HG03571 (cell line): ENCODE data around the gene MFAP3L.
"Not testable (repeated sequence)": the region's sequence is repeated elsewhere in the genome, so short reads cannot be mapped to it uniquely, and the experiment has no call there.

Source experiments
- ATAC-seq: cut with Tn5 transposase; IDR thresholded peaks from one replicate; pipeline ENCODE4 v1.9.1; 2021; ENCODE audit not compliant: unreplicated experiment

Gene MFAP3L

DNA sequence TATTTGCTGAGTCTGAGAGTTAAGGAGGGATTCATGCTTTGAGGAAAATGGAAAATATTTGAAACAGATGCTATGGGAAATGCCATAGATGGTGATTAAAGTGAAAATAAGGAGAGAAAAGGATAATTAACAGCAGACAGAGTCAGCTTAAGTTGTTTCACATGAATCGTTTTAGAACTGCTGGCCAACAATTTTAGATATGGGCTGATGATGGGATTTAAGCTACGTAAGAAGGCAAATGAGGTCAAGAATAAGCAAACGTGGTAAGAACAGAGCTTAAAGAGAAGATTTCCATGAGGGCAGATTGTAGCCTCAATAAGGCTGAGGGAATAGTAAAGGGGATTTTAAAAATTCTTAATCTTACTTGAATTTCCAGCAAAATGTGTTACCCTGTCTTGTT, 77.9 kb downstream of the MFAP3L start:
- no peak for ATAC-seq

DNA sequence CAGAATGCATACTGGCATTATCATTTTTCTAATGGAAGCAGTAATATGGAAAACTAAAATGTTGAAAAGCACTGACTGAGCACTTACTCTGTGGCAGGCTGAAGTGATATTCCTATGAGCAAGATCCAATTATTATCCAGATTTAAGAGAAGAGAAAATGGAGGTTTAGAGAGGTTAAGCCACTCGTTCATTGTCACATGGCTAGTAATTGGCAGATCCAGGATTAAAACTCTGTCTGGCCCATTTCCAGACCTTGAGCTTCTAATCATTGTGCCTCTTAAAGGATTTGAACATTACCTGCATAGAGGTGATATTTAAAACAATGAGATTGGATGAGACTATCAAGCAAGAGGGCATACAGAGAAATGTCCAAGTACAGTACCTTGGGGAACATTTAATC, 80.6 kb downstream of the MFAP3L start:
- no peak for ATAC-seq

DNA sequence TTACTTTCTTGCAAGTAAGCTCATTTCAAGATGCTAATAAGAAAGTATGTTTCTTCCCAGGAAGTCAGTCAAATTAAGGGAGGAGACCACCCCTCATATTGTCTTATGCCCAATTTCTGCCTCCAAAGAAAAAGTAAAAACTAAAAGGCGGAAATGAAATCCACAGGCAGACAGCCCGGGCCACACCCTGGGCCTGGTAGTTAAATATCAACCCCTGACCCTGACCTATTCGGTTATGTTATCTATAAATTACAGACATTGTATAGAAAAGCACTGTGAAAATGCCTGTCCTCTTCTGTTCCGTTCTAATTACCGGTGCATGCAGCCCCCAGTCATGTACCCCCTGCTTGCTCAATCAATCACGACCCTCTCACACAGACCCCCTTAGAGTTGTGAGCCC, 82.6 kb downstream of the MFAP3L start:
- ATAC-seq, result not testable (repeated sequence)

DNA sequence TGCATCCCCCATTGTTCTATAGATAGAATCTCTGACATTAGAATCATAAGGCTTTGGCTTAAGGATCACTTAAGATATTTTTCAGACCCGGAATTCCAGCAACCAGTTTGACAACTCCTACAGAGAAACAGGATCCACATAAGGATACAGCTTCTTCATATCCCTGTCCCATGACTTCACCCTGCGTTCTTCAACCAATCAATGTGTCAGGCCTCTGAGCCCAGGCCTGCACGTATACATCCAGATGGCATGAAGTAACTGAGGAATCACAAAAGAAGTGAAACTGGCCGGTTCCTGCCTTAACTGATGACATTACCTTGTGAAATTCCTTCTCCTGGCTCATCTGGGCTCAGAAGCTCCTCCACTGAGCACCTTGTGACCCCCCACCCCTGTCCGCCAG, 85.1 kb downstream of the MFAP3L start:
- no peak for ATAC-seq

DNA sequence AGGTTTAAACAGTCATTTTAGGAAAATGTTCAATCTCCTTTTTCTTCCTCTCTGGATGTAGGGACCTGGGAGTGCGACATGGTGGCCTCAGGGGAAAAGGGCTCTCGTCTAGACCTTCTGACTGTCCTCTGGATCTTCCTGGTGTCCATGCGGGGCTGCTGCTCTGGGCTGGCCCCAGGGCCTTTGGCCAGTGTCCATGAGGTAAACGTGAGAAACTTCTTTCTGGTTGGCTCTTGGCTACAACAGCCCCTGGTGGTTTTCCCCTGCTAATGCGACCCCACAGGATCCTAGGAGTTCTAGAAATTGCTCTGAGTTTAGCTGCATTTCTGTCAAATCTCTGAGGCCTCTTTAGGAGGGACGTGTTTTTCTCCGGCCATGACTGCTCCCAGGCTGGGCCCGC, 85.7 kb downstream of the MFAP3L start:
- ATAC-seq, result no peak
